Stimulated activated naive CD8-positive, alpha-beta T cell treated with anti-CD3 and anti-CD28 coated beads, Interleukin-15, Interleukin-2, amounts not matched to agents 100 ng/mL and 50 ng/mL, for 24 hours (primary cell): ENCODE data around the gene SLC7A10.
"Not testable (repeated sequence)": the region's sequence is repeated elsewhere in the genome, so short reads cannot be mapped to it uniquely, and the experiment has no call there.

Experiments used
- H3K27ac Mint-ChIP-seq: one replicate; pipeline ENCODE4 v1.8.0; 2021; ENCODE audit warnings: mild to moderate bottlenecking, mixed read lengths
- H3K27me3 Mint-ChIP-seq: one replicate; pipeline ENCODE4 v1.8.0; 2021; ENCODE audit warnings: mixed read lengths
- H3K36me3 Mint-ChIP-seq: one replicate; pipeline ENCODE4 v1.8.0; 2021; ENCODE audit warnings: low read depth, mixed read lengths
- H3K4me1 Mint-ChIP-seq: one replicate; pipeline ENCODE4 v1.8.0; 2021; ENCODE audit warnings: low read depth, mixed read lengths
- H3K4me3 Mint-ChIP-seq: one replicate; pipeline ENCODE4 v1.8.0; 2021; ENCODE audit warnings: mild to moderate bottlenecking, mixed read lengths
- H3K9me3 Mint-ChIP-seq: one replicate; pipeline ENCODE4 v1.8.0; 2021; ENCODE audit warnings: mixed read lengths

The SLC7A10 gene

GRCh38 chr19:33220115-33220514, 5.5 kb downstream of the SLC7A10 start:
- peaks cover 25% of the 10 kb centered on the region for H3K27me3 Mint-ChIP-seq
- H3K9me3 Mint-ChIP-seq = no peaks in the 10 kb centered on the region
- no peak overlapping the region for H3K4me3 Mint-ChIP-seq
- H3K36me3 Mint-ChIP-seq = no peaks in the 10 kb centered on the region
- H3K27ac Mint-ChIP-seq = no peak overlapping the region
- H3K4me1 Mint-ChIP-seq = peaks cover 2% of the 10 kb centered on the region

- H3K4me3 Mint-ChIP-seq = no peak overlapping the region
- no peaks in the 10 kb centered on the region for H3K4me1 Mint-ChIP-seq
- H3K27me3 Mint-ChIP-seq = peaks cover 17% of the 10 kb centered on the region
- no peak overlapping the region for H3K27ac Mint-ChIP-seq
- no peaks in the 10 kb centered on the region for H3K36me3 Mint-ChIP-seq
- no peaks in the 10 kb centered on the region for H3K9me3 Mint-ChIP-seq
These were observed 6.3 kb downstream of the SLC7A10 start for GRCh38 chr19:33219261-33219815.

- Mint-ChIP-seq H3K27me3 (peaks cover 5% of the 10 kb centered on the region), H3K9me3 (no peaks in the 10 kb centered on the region), H3K27ac (no peak overlapping the region), H3K36me3 (no peaks in the 10 kb centered on the region), H3K4me3 (no peak overlapping the region), H3K4me1 (no peaks in the 10 kb centered on the region)
These were observed 7.8 kb downstream of the SLC7A10 start for GRCh38 chr19:33217881-33218280.

- no peaks in the 10 kb centered on the region for H3K9me3 Mint-ChIP-seq
- no peaks in the 10 kb centered on the region for H3K4me1 Mint-ChIP-seq
- H3K4me3 Mint-ChIP-seq = no peak overlapping the region
- H3K36me3 Mint-ChIP-seq = no peaks in the 10 kb centered on the region
- no peak overlapping the region for H3K27ac Mint-ChIP-seq
- H3K27me3 Mint-ChIP-seq = no peaks in the 10 kb centered on the region
These were observed 9.3 kb downstream of the SLC7A10 start for GRCh38 chr19:33216198-33216830.

GRCh38 chr19:33215438-33216197, 10.0 kb downstream of the SLC7A10 start:
- Mint-ChIP-seq H3K4me3 (no peak overlapping the region), H3K4me1 (no peaks in the 10 kb centered on the region), H3K36me3 (no peaks in the 10 kb centered on the region), H3K27me3 (no peaks in the 10 kb centered on the region), H3K27ac (no peak overlapping the region), H3K9me3 (no peaks in the 10 kb centered on the region)

GRCh38 chr19:33214596-33214995, 11.1 kb downstream of the SLC7A10 start:
- no peaks in the 10 kb centered on the region for H3K9me3 Mint-ChIP-seq
- no peaks in the 10 kb centered on the region for H3K36me3 Mint-ChIP-seq
- no peak overlapping the region for H3K27ac Mint-ChIP-seq
- no peaks in the 10 kb centered on the region for H3K4me1 Mint-ChIP-seq
- H3K4me3 Mint-ChIP-seq = no peak overlapping the region
- no peaks in the 10 kb centered on the region for H3K27me3 Mint-ChIP-seq

- Mint-ChIP-seq H3K36me3 (no peaks in the 10 kb centered on the region), H3K27me3 (no peaks in the 10 kb centered on the region), H3K4me3 (no peak overlapping the region), H3K9me3 (no peaks in the 10 kb centered on the region), H3K27ac (no peak overlapping the region), H3K4me1 (no peaks in the 10 kb centered on the region)
These were observed 13.0 kb downstream of the SLC7A10 start for GRCh38 chr19:33212436-33213172.

GRCh38 chr19:33211794-33212435, 13.7 kb downstream of the SLC7A10 start:
- Mint-ChIP-seq H3K36me3 (no peaks in the 10 kb centered on the region), H3K27me3 (no peaks in the 10 kb centered on the region), H3K4me1 (no peaks in the 10 kb centered on the region), H3K27ac (no peak overlapping the region), H3K4me3 (no peak overlapping the region), H3K9me3 (no peaks in the 10 kb centered on the region)

GRCh38 chr19:33210266-33210940, 15.2 kb downstream of the SLC7A10 start:
- Mint-ChIP-seq H3K9me3 (no peaks in the 10 kb centered on the region), H3K4me3 (no peak overlapping the region), H3K27me3 (no peaks in the 10 kb centered on the region), H3K27ac (no peak overlapping the region), H3K36me3 (no peaks in the 10 kb centered on the region), H3K4me1 (no peaks in the 10 kb centered on the region)

GRCh38 chr19:33209850-33210230, 15.8 kb downstream of the SLC7A10 start:
- not testable (repeated sequence) for H3K4me1 Mint-ChIP-seq, H3K27me3 Mint-ChIP-seq, H3K27ac Mint-ChIP-seq, H3K9me3 Mint-ChIP-seq, H3K4me3 Mint-ChIP-seq, H3K36me3 Mint-ChIP-seq

- Mint-ChIP-seq H3K4me3 (no peak overlapping the region), H3K4me1 (no peaks in the 10 kb centered on the region), H3K27ac (no peak overlapping the region), H3K9me3 (no peaks in the 10 kb centered on the region), H3K27me3 (no peaks in the 10 kb centered on the region), H3K36me3 (no peaks in the 10 kb centered on the region)
These were observed 16.5 kb downstream of the SLC7A10 start for GRCh38 chr19:33208904-33209849.

GRCh38 chr19:33208371-33208895, 17.2 kb downstream of the SLC7A10 start:
- Mint-ChIP-seq H3K9me3 (no peaks in the 10 kb centered on the region), H3K4me1 (no peaks in the 10 kb centered on the region), H3K27ac (no peak overlapping the region), H3K36me3 (no peaks in the 10 kb centered on the region), H3K27me3 (no peaks in the 10 kb centered on the region), H3K4me3 (no peak overlapping the region)

GRCh38 chr19:33207903-33208302, 17.7 kb downstream of the SLC7A10 start:
- H3K4me3 Mint-ChIP-seq = no peak overlapping the region
- H3K4me1 Mint-ChIP-seq = no peaks in the 10 kb centered on the region
- no peaks in the 10 kb centered on the region for H3K9me3 Mint-ChIP-seq
- no peak overlapping the region for H3K27ac Mint-ChIP-seq
- no peaks in the 10 kb centered on the region for H3K36me3 Mint-ChIP-seq
- no peaks in the 10 kb centered on the region for H3K27me3 Mint-ChIP-seq
